Measurements from ENCODE around the gene FMN1. TPM values are rescaled to one million over a fixed set of nuclear protein-coding genes. Genes with fewer than 3 reads are reported as not detected.

The FMN1 gene
- total and polyA plus RNA-seq, 2 of the 8 experiments (the other 6 are each of a cell fraction or from before 2014, with no cell fraction given) = 0.27 to 3.7 TPM

- TF ChIP-seq NRF1 (IDR thresholded peaks at IDR 0.05; ENCODE audit: low read depth, low read length) (no peak), ATF3 (IDR thresholded peaks at IDR 0.05; ENCODE audit: insufficient read depth, low read depth, low read length) (no peak), EGR1 (IDR thresholded peaks at IDR 0.05; ENCODE audit: borderline replicate concordance, low read depth, low read length) (no peak), BACH1 (IDR thresholded peaks at IDR 0.05; ENCODE audit: low read length) (no peak)
- H3K79me2 ChIP-seq (ENCODE audit: control insufficient read depth in 1 of 2, insufficient read depth in 2 of 2, low read length in 2 of 2) = no peaks in the 10 kb centered on the region
- 44% methylated on average over 1 of the region's 2 CpGs; no CpG with 5 or more reads in 1 of the 2 experiments for WGBS, 2 experiments (ENCODE audit: extremely low coverage in 1 of 2, insufficient coverage in 1 of 2, insufficient read length in 1 of 2, insufficient replicate concordance in 2 of 2, low coverage in 1 of 2, low lambda C conversion rate in 2 of 2, missing lambda C conversion rate in 1 of 2)
- H2BK20ac ChIP-seq (ENCODE audit: low read length) = no peak overlapping the region
- no peak overlapping the region for H2AFZ ChIP-seq (ENCODE audit: low read length)
- H2BK5ac ChIP-seq (ENCODE audit: low read depth, low read length) = peak overlapping the region; percentile 17; the same call in 1 of the 2 replicates
- no peak overlapping the region for H2BK12ac ChIP-seq (ENCODE audit: low read depth, low read length)
- no peak overlapping the region for H3K27ac ChIP-seq (ENCODE audit: low read depth, low read length)
- no peak overlapping the region for H3K14ac ChIP-seq (ENCODE audit: insufficient read length)
- POLR2A ChIA-PET (ENCODE audit: partially characterized antibody) = interaction anchor here (1.0 kb wide), 1 partner anchor 46 kb away, joined by 3 read pairs; no protein-coding TSS in a partner anchor
- no peaks in the 10 kb centered on the region for H3K27me3 ChIP-seq (replicated peaks in 1 of 4; ENCODE audit: control insufficient read depth in 3 of 4, extremely low read depth in 1 of 4, insufficient read depth in 3 of 4, low read length in 3 of 4)
- no peak overlapping the region for H3K9ac ChIP-seq (replicated peaks in 1 of 4; ENCODE audit: extremely low read depth in 1 of 4, low read depth in 3 of 4, low read length in 3 of 4)
- H4K20me1 ChIP-seq (replicated peaks in 1 of 2; ENCODE audit: control insufficient read depth in 1 of 2, insufficient read depth in 2 of 2, low read length in 2 of 2) = no peaks in the 10 kb centered on the region
- H4K91ac ChIP-seq (replicated peaks; ENCODE audit: insufficient read length, low read length) = no peak overlapping the region
- FAIRE-seq = no peak
- H4K5ac ChIP-seq (ENCODE audit: insufficient read length, low read depth, low read length) = no peak overlapping the region
- H3K4ac ChIP-seq (replicated peaks; ENCODE audit: insufficient read length, low read depth, low read length) = no peak overlapping the region
- 0 out of 2 replicates have a peak overlapping the region, but pooled peaks have one; percentile 88 for H2BK15ac ChIP-seq (ENCODE audit: low read length)
- H2AK5ac ChIP-seq (ENCODE audit: low read depth, low read length) = no peak overlapping the region
- peaks cover 0 to 6% (median 4%) of the 10 kb centered on the region in 4 experiments for H3K4me1 ChIP-seq (replicated peaks in 1 of 4; ENCODE audit: control insufficient read depth in 3 of 4, insufficient read depth in 4 of 4, low read length in 3 of 4)
- DNase-seq (ENCODE audit: low read depth in 1 of 2, low spot score in 2 of 2) = peak in 1 of 2 experiments; percentile 52
- no peak overlapping the region for H2BK120ac ChIP-seq (replicated peaks; ENCODE audit: low read depth, low read length)
- no peaks in the 10 kb centered on the region for H3K23me2 ChIP-seq (ENCODE audit: low read depth, low read length)
- H3K79me1 ChIP-seq (ENCODE audit: low read depth, low read length) = no peaks in the 10 kb centered on the region
- H3K56ac ChIP-seq (replicated peaks; ENCODE audit: insufficient read length, low read depth, low read length) = no peak overlapping the region
- H3K4me3 ChIP-seq (ENCODE audit: extremely low read depth in 1 of 4, insufficient read depth in 2 of 4, low read depth in 3 of 4, low read length in 4 of 4) = peak overlapping the region in 1 of 4 experiments; percentile 5; a peak in 1 of 8 replicates
- no peak overlapping the region for H3K23ac ChIP-seq (ENCODE audit: insufficient read length)
- CTCF ChIA-PET (ENCODE audit: partially characterized antibody) = interaction anchor here (0.7 to 5.7 kb wide), 24 partner anchors 8 to 373 kb away, joined by 3 to 66 read pairs (median 4); no protein-coding TSS in a partner anchor
- H3K4me2 ChIP-seq (ENCODE audit: insufficient read depth in 1 of 2, low read depth in 2 of 2, low read length in 2 of 2) = peak overlapping the region; percentile 10 to 20; a peak in 2 of 4 replicates
- H3K9me3 ChIP-seq (ENCODE audit: insufficient read depth in 2 of 2, low read depth in 1 of 2, low read length in 1 of 2) = no peaks in the 10 kb centered on the region
- H4K8ac ChIP-seq (ENCODE audit: extremely low read depth, insufficient read depth, low read length) = no peak overlapping the region
- H3K36me3 ChIP-seq (ENCODE audit: control insufficient read depth in 2 of 4, insufficient read depth in 4 of 4, low read length in 3 of 4) = no peaks in the 10 kb centered on the region
- H3K18ac ChIP-seq (ENCODE audit: extremely low read depth, low read length) = no peak overlapping the region
These were observed 171.9 kb downstream of the FMN1 start for GRCh38 chr15:33022629-33023028.
